HepG2 (cell line): Measurements from ENCODE around the gene NIPAL1. TPM values are rescaled to one million over a fixed set of nuclear protein-coding genes. Genes with fewer than 3 reads are reported as not detected.

ENCODE experiments used
- ATAC-seq: fragments of 200-7000 bp; cut with Tn5 transposase; 3 replicates; pipeline ENCODE4 v1.9.1; 2020; ENCODE audit warnings: mild to moderate bottlenecking, moderate library complexity
- BruUV-seq: library from RNA; stranded (reverse); fragments of 400-500 nt; replicated peaks from 2 replicates; lab custom pipeline; 2021; lab: Mats Ljungman, UMichigan
- CTCF ChIA-PET: fragments of 300-600 bp; formaldehyde crosslinking; extraction: SDS; loops from one replicate; lab custom pipeline; 2021; ENCODE audit warnings: low total read pairs, inconsistent platforms, low intra/inter-chr PET ratio; lab: Yijun Ruan, JAX
- POLR2A ChIA-PET: fragments of 350-600 bp; sonication (Branson Sonifier 250); formaldehyde crosslinking; loops from one replicate; lab custom pipeline; 2020; ENCODE audit warnings: antibody characterized with exemption, inconsistent platforms; lab: Yijun Ruan, JAX
- DNase-seq: peaks from one replicate; pipeline ENCODE4 v3.0.0-alpha.2; 2015; ENCODE audit warnings: low spot score
- FAIRE-seq: peaks from 3 replicates; lab custom pipeline; 2011; peaks lifted over from hg19 to GRCh38; lab: Jason Lieb, UNC
- H2AFZ ChIP-seq: one replicate; pipeline ENCODE4 v1.6.1; 2011; ENCODE audit warnings: low read length, inconsistent platforms
- H3K27ac ChIP-seq: fragments of 300-600 bp; 3 replicates; pipeline ENCODE4 v1.8.0; 2011; ENCODE audit warnings: mixed run types, mild to moderate bottlenecking, mixed read lengths, low read length, inconsistent platforms; ENCODE audit not compliant: insufficient read depth; ENCODE audit errors: extremely low read length
- H3K27me3 ChIP-seq, 2 experiments: fragments of 200-600 bp in 1 of 2; 2 replicates in 1 of 2; 3 replicates in 1 of 2; pipeline versions ENCODE4 v1.6.0 to v1.8.0; 2011; ENCODE audit warnings: low read length in 2 of 2, mild to moderate bottlenecking in 2 of 2, moderate library complexity in 2 of 2, inconsistent platforms in 1 of 2; ENCODE audit not compliant: insufficient read depth in 2 of 2, control insufficient read depth in 1 of 2
- H3K36me3 ChIP-seq, 2 experiments: fragments of 200-600 bp in 1 of 2; replicated peaks in 1 of 2; 2 replicates in 1 of 2; 3 replicates in 1 of 2; pipeline versions ENCODE4 v1.5.1 to v1.8.0; 2011; ENCODE audit warnings: low read length in 2 of 2, inconsistent platforms in 1 of 2; ENCODE audit not compliant: insufficient read depth in 2 of 2, control insufficient read depth in 1 of 2
- H3K4me1 ChIP-seq: 2 replicates; pipeline ENCODE4 v1.5.1; 2012; ENCODE audit warnings: low read length, inconsistent platforms; ENCODE audit not compliant: insufficient read depth
- H3K4me2 ChIP-seq: 2 replicates; pipeline ENCODE4 v1.6.0; 2011; ENCODE audit warnings: low read depth, low read length, inconsistent platforms
- H3K4me3 ChIP-seq, 3 experiments: fragments of 200-600 bp in 1 of 3; sonication (generic), shearing (Covaris generic) in 1 of 3; replicated peaks in 1 of 3; 2 replicates each; pipeline ENCODE4 v1.5.1; 2011 to 2016; ENCODE audit warnings: low read length in 3 of 3, inconsistent platforms in 2 of 3, low read depth in 2 of 3, mild to moderate bottlenecking in 2 of 3, control low read depth in 1 of 3, mixed read lengths in 1 of 3; ENCODE audit not compliant: insufficient read depth in 1 of 3
- H3K79me2 ChIP-seq: one replicate; pipeline ENCODE4 v1.6.1; 2011; ENCODE audit warnings: low read length, inconsistent platforms; ENCODE audit not compliant: insufficient read depth
- H3K9ac ChIP-seq: 2 replicates; pipeline ENCODE4 v1.6.0; 2011; ENCODE audit warnings: mild to moderate bottlenecking, low read depth, low read length, inconsistent platforms; ENCODE audit not compliant: insufficient read depth
- H3K9me3 ChIP-seq: 2 replicates; pipeline ENCODE4 v1.5.1; 2012; ENCODE audit warnings: mild to moderate bottlenecking, low read length
- H4K20me1 ChIP-seq: 2 replicates; pipeline ENCODE4 v1.6.0; 2011; ENCODE audit warnings: inconsistent platforms, mild to moderate bottlenecking, low read length, moderate library complexity; ENCODE audit not compliant: insufficient read depth
- ATF5 ChIP-seq: sonication (generic); formaldehyde crosslinking; IDR thresholded peaks from 2 replicates; pipeline ENCODE4 v1.4.0; 2020; ENCODE audit warnings: mild to moderate bottlenecking, low read depth, missing genetic modification reagents
- CEBPG ChIP-seq: IDR thresholded peaks from 2 replicates; pipeline ENCODE4 v1.6.1; 2016
- CHCHD3 ChIP-seq: sonication (generic); formaldehyde crosslinking; IDR thresholded peaks from 2 replicates; pipeline ENCODE4 v1.8.0; 2022; ENCODE audit warnings: mild to moderate bottlenecking, missing genetic modification reagents, moderate library complexity
- CHD2 ChIP-seq: IDR thresholded peaks from 2 replicates; pipeline ENCODE4 v1.6.1; 2011; ENCODE audit warnings: low read depth, low read length, improper control_type of control experiment
- CREM ChIP-seq, 2 experiments: sonication (generic) in 1 of 2; formaldehyde crosslinking in 1 of 2; IDR thresholded peaks; 2 replicates each; pipeline versions ENCODE4 v1.4.0 to v1.6.1; 2016 to 2020; ENCODE audit warnings: antibody characterized with exemption in 1 of 2, mild to moderate bottlenecking in 1 of 2, missing genetic modification reagents in 1 of 2
- KLF12 ChIP-seq: sonication (generic); formaldehyde crosslinking; IDR thresholded peaks from 2 replicates; pipeline ENCODE4 v1.4.0; 2020; ENCODE audit warnings: missing genetic modification reagents, borderline replicate concordance
- MIER2 ChIP-seq: IDR thresholded peaks from 2 replicates; pipeline ENCODE4 v1.6.1; 2016; ENCODE audit warnings: missing biosample characterization, missing genetic modification reagents
- MXD3 ChIP-seq: IDR thresholded peaks from 2 replicates; pipeline ENCODE4 v1.6.1; 2016; ENCODE audit warnings: mild to moderate bottlenecking, missing biosample characterization, missing genetic modification reagents
- SATB2 ChIP-seq: sonication (generic); formaldehyde crosslinking; IDR thresholded peaks from 2 replicates; pipeline ENCODE4 v1.5.0; 2020; ENCODE audit warnings: missing genetic modification reagents
- SOX6 ChIP-seq, 2 experiments: fragments of 450-650 bp in 1 of 2; sonication (generic) in 1 of 2; formaldehyde crosslinking in 1 of 2; IDR thresholded peaks; 2 replicates each; pipeline versions ENCODE4 v1.4.0 to v1.6.1; 2017 to 2020; ENCODE audit warnings: antibody characterized with exemption in 1 of 2, mild to moderate bottlenecking in 1 of 2, missing genetic modification reagents in 1 of 2
- UBTF ChIP-seq: sonication (generic); formaldehyde crosslinking; IDR thresholded peaks from 2 replicates; pipeline ENCODE4 v1.4.0; 2020; ENCODE audit warnings: mild to moderate bottlenecking, missing genetic modification reagents
- ZMYM4 ChIP-seq: sonication (generic); formaldehyde crosslinking; IDR thresholded peaks from 2 replicates; pipeline ENCODE4 v1.8.1; 2023; ENCODE audit warnings: mild to moderate bottlenecking, missing genetic modification reagents
- ZNF343 ChIP-seq: sonication (generic); formaldehyde crosslinking; IDR thresholded peaks from 2 replicates; pipeline ENCODE4 v1.4.0; 2020; ENCODE audit warnings: mild to moderate bottlenecking, missing genetic modification reagents
- ZNF570 ChIP-seq: sonication (generic); formaldehyde crosslinking; IDR thresholded peaks from 2 replicates; pipeline ENCODE4 v1.4.0; 2020; ENCODE audit warnings: mild to moderate bottlenecking, missing genetic modification reagents, borderline replicate concordance
- ZNF577 ChIP-seq: sonication (generic); formaldehyde crosslinking; IDR thresholded peaks from 2 replicates; pipeline ENCODE4 v1.4.0; 2020; ENCODE audit warnings: mild to moderate bottlenecking, low read depth, missing genetic modification reagents, borderline replicate concordance
- ZNF609 ChIP-seq: sonication (generic); formaldehyde crosslinking; IDR thresholded peaks from 2 replicates; pipeline ENCODE4 v1.4.0; 2020; ENCODE audit warnings: mild to moderate bottlenecking, missing genetic modification reagents, borderline replicate concordance
- WGBS: methylation state at CpG from one replicate; pipeline ENCODE4 v1.1.6; 2017; ENCODE audit warnings: low lambda C conversion rate; 5-methylcytosine and 5-hydroxymethylcytosine counted together
- in situ Hi-C: cut with HindIII; loops from 2 replicates; pipeline ENCODE4 v1.10.0; 2017; ENCODE audit warnings: low pct_unique_long_range_greater_than_20kb; ENCODE audit not compliant: extremely low pct_ligation_motif_present
- intact Hi-C: fragments of 100-400 bp; cut with micrococcal nuclease; formaldehyde crosslinking; loops from one replicate; pipeline ENCODE4 v1.10.0; 2022; ENCODE audit not compliant: unreplicated experiment
- polyA plus RNA-seq, 8 experiments: library from polyadenylated mRNA; depleted of rRNA in 3 of 8; stranded (reverse) in 7 of 8; unstranded in 1 of 8; fragments of >200 nt; fragmentation: Illumina TruSeq in 4 of 8; extraction: Trizol in 4 of 8; gene quantifications; 2 replicates each; pipeline versions ENCODE4 v1.2.1 to v1.2.3, GENCODE V29; 2011 to 2016; ENCODE audit warnings: low read depth in 4 of 8, missing spikeins in 1 of 8, mixed read lengths in 1 of 8; ENCODE audit not compliant: insufficient read depth in 1 of 8
- total RNA-seq, 5 experiments: library from RNA; depleted of rRNA; stranded (reverse); fragments of >200 nt; fragmentation: Illumina TruSeq; extraction: Trizol; gene quantifications; 2 replicates each; pipeline ENCODE4 v1.2.3, GENCODE V29; 2016; ENCODE audit warnings: low read depth in 1 of 5

NIPAL1 gene
- total and polyA plus RNA-seq, 2 of the 13 experiments (the other 11 are each of a cell fraction or from before 2014, with no cell fraction given): 1.4 to 3.4 TPM

GRCh38 chr4:48021100-48021499 is 4.5 kb downstream of the NIPAL1 start:
- Histone ChIP-seq H3K9me3 (no peaks in the 10 kb centered on the region), H3K4me2 (no peak overlapping the region), H3K36me3 (peaks cover 1 to 7% of the 10 kb centered on the region in 2 experiments; a peak in 3 of 5 replicates), H3K4me3 (no peak overlapping the region), H3K27ac (no peak overlapping the region), H4K20me1 (no peaks in the 10 kb centered on the region), H2AFZ (no peak overlapping the region), H3K4me1 (peaks cover 5% of the 10 kb centered on the region; the same call in 1 of the 2 replicates), H3K9ac (no peak overlapping the region), H3K27me3 (no peaks in the 10 kb centered on the region; a peak in 1 of 5 replicates), H3K79me2 (no peaks in the 10 kb centered on the region)
- 49% methylated on average over 1 of the region's 1 CpG for WGBS
- POLR2A ChIA-PET: no interaction called here
- CTCF ChIA-PET: no interaction called here
- DNase-seq: no peak
- no TSS peak for BruUV-seq
- FAIRE-seq: no peak
- in situ Hi-C loops: no loop called here
- intact Hi-C loops: no loop called here
- no peak for ATAC-seq
- TF ChIP-seq ZNF343 (no peak), ZNF577 (no peak), SATB2 (CRISPR knock-in tag) (no peak), CEBPG (CRISPR knock-in tag) (no peak), CHD2 (no peak), UBTF (CRISPR knock-in tag) (no peak), ZNF570 (CRISPR knock-in tag) (no peak), ZMYM4 (CRISPR knock-in tag) (no peak), SOX6 (IDR thresholded peaks at IDR 0.05) (no peak), SOX6 (CRISPR knock-in tag; IDR thresholded peaks at IDR 0.05) (no peak), ATF5 (no peak), CREM (IDR thresholded peaks at IDR 0.05) (no peak), CREM (CRISPR knock-in tag; IDR thresholded peaks at IDR 0.05) (no peak), KLF12 (CRISPR knock-in tag) (no peak), ZNF609 (CRISPR knock-in tag) (no peak), MIER2 (CRISPR knock-in tag) (no peak), MXD3 (no peak), CHCHD3 (CRISPR knock-in tag) (no peak)
